AG04449 (cell line): Measurements from ENCODE around the gene BRIX1.
"Not testable (repeated sequence)": the region's sequence is repeated elsewhere in the genome, so short reads cannot be mapped to it uniquely, and the experiment has no call there.

Experiments used
- CTCF ChIA-PET: fragments of 350-600 bp; formaldehyde crosslinking; extraction: SDS; loops from one replicate; lab custom pipeline; 2021; ENCODE audit warnings: antibody characterized with exemption; lab: Yijun Ruan, JAX
- POLR2A ChIA-PET: fragments of 400-600, 350-600 bp; formaldehyde crosslinking; extraction: SDS; loops from one replicate; lab custom pipeline; 2020; ENCODE audit warnings: antibody characterized with exemption, inconsistent platforms; lab: Yijun Ruan, JAX
- DNase-seq: peaks from one replicate; pipeline ENCODE4 v3.0.0-alpha.2; 2010; ENCODE audit warnings: low read depth, low spot score
- H3K4me3 ChIP-seq: 2 replicates; pipeline ENCODE4 v1.5.1; 2011; ENCODE audit warnings: low read depth, mild to moderate bottlenecking, control low read depth, low read length
- TF ChIP-seq, protein P1 (sequence below): IDR thresholded peaks from one replicate; pipeline ENCODE4 v1.5.1; 2011; ENCODE audit warnings: mild to moderate bottlenecking, moderate library complexity, low read length, control low read depth, inconsistent platforms; ENCODE audit not compliant: insufficient read depth; ENCODE audit errors: missing control alignments

Gene BRIX1

DNA sequence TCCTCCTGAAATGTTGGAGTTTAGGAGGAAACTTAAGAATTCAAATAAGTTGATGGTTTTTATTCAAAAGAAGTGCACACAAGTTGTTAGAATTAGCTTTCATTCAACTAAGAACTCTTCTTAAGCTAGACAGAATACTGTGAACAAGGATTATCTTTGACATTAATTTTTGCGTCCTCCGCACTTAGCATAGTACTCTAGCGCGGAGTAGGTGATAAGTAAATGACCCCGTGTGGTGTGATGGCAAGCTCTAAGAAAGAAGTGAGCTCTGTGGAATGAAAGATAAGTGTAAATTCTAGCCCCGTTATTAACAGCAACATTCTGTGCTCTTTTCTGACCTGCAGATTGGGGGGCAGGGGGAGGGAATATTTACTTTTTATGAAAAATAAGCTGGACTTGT lies 1.0 kb downstream of the BRIX1 start:
- DNase-seq = no peak
- TF ChIP-seq, protein P1, sequence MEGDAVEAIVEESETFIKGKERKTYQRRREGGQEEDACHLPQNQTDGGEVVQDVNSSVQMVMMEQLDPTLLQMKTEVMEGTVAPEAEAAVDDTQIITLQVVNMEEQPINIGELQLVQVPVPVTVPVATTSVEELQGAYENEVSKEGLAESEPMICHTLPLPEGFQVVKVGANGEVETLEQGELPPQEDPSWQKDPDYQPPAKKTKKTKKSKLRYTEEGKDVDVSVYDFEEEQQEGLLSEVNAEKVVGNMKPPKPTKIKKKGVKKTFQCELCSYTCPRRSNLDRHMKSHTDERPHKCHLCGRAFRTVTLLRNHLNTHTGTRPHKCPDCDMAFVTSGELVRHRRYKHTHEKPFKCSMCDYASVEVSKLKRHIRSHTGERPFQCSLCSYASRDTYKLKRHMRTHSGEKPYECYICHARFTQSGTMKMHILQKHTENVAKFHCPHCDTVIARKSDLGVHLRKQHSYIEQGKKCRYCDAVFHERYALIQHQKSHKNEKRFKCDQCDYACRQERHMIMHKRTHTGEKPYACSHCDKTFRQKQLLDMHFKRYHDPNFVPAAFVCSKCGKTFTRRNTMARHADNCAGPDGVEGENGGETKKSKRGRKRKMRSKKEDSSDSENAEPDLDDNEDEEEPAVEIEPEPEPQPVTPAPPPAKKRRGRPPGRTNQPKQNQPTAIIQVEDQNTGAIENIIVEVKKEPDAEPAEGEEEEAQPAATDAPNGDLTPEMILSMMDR = no peak
- POLR2A ChIA-PET = interaction anchor here (2.7 kb wide), 1 partner anchor 12 kb away, joined by 14 read pairs; the partner anchor contains the start of gene DNAJC21
- CTCF ChIA-PET = interaction anchor here (1.1 to 4.4 kb wide), 8 partner anchors 10 to 442 kb away, joined by 3 to 18 read pairs (median 7); partner anchors contain the start of gene DNAJC21
- H3K4me3 ChIP-seq = peak overlapping the region; percentile 93

DNA sequence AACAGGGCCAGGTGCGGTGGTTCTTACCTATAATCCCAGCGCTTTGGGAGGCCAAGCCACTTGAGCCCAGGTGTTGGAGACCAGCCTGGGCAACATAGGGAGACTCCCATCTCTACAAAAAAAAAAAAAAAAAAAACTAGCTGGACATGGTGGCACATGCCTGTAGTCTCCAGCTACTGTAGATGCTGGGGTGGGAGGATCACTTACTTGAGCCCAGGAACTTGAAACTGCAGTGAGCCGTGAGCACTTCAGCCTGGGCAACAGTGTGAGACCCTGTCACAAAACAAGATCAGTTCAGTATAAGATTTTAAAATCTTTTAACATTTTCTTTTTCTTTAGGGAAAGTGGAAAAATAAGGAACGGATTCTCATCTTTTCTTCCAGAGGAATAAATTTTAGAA lies 2.5 kb downstream of the BRIX1 start:
- TF ChIP-seq, protein P1 = no peak
- DNase-seq = no peak
- ChIA-PET POLR2A (interaction anchor here (0.6 kb wide), 1 partner anchor 85 kb away, joined by 3 read pairs; no protein-coding TSS in a partner anchor), CTCF (interaction anchor here (1.5 to 4.4 kb wide), 4 partner anchors 11 to 442 kb away, joined by 6 to 15 read pairs (median 10); partner anchors contain the start of gene DNAJC21)
- H3K4me3 ChIP-seq = no peak overlapping the region

DNA sequence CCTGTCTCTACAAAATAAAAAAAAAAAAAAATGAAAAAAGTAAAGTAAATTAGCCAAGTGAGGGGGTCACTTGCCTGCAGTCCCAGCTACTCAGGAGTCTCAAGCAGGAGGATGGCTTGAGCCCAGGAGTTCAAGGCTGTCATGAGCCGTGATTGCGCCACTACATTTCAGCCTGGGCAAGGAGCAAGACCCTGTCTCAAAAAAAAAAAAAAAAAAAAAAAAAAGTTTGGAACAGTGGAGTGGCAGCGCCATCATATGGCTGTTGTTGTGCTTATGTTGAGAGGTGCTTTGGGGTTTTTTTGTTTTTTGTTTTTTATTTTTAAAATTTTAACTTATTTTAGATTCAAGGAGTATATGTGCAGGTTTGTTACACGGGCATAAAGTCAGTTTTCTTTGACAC lies 3.6 kb downstream of the BRIX1 start:
- H3K4me3 ChIP-seq = no peak overlapping the region
- DNase-seq = no peak
- TF ChIP-seq, protein P1 = no peak
- ChIA-PET POLR2A (no interaction called here), CTCF (interaction anchor here (1.5 to 4.4 kb wide), 3 partner anchors 10 to 444 kb away, joined by 7 to 15 read pairs (median 8); partner anchors contain the start of gene DNAJC21)

DNA sequence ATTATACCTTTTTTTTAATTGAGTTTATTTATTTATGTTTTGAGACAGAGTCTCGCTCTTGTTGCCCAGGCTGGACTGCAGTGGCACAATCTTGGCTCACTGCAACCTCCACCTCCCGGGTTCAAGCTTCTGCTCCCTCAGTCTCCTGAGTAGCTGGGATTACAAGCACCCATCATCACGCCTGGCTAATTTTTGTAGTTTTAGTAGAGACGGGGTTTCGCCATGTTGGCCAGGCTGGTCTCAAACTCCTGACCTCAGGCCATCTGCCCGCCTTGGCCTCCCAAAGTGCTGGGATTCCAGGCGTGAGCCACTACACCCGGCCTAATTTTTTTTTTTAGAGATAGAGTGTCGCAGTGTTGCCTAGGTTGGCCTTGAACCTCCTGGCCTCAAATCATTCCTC lies 7.7 kb downstream of the BRIX1 start:
- POLR2A ChIA-PET = interaction anchor here (1.5 kb wide), 1 partner anchor 8 kb away, joined by 11 read pairs; the partner anchor contains the start of genes BRIX1 and RAD1
- CTCF ChIA-PET = interaction anchor here (0.6 to 1.3 kb wide), 3 partner anchors 25 to 441 kb away, joined by 3 to 4 read pairs (median 3); no protein-coding TSS in a partner anchor
- H3K4me3 ChIP-seq, DNase-seq: not testable (repeated sequence)

DNA sequence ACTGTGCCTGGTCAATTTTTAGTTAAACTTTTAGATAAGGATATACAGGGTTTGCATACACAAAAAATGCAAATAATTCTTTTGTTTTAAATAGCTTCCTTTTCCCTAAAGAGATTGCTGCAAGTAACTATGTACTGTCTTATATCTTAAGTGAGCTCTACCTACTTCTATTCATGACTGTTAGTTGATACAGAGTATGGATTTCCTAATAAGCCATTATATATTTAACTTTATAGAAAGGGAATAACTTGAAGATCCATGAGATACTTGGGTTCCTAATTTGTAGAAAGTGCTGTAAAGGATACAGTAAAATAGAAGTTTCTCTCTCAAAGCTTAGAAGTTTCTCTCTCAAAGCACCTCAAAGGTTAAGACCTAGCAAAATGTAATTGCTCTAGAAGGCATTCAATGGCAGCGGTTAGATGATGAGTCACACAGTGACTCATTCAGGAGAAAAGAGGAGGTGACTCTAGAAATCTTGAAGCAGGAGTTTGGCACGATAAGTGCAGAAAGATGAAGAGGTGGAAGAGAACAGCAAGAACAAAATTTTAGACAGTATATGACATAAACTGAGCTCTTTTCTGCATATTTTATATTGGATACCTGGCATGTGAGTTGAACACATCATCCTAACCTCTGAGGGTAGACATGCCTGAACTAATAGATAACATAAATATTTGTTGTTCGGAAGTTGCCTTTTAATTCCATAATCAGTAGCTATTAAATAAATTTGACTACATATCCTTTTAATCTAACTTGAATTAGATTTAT lies 8.4 kb downstream of the BRIX1 start:
- TF ChIP-seq, protein P1 = no peak
- no peak for DNase-seq
- H3K4me3 ChIP-seq = no peak overlapping the region
- POLR2A ChIA-PET = interaction anchor here (0.6 to 1.5 kb wide), 2 partner anchors 9 to 23 kb away, joined by 3 to 11 read pairs; partner anchors contain the start of genes BRIX1 and RAD1
- CTCF ChIA-PET = interaction anchor here (0.6 to 1.3 kb wide), 6 partner anchors 26 to 448 kb away, joined by 3 to 5 read pairs (median 3); no protein-coding TSS in a partner anchor

DNA sequence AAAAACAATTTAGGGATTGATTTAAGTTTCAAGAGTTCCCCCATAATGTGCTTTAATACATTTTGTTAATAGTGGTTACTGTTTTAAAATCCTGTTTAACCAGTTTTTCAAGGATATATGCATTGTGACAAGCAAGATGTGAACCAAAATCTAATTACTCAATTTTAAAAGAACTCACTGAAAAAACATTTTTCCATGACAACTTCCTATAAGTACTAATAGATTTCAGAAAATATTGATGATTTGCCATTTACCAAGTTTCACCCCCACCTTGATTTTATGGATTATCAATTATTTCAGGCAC lies 8.9 kb downstream of the BRIX1 start:
- TF ChIP-seq, protein P1 = no peak
- ChIA-PET POLR2A (interaction anchor here (1.5 kb wide), 1 partner anchor 9 kb away, joined by 11 read pairs; the partner anchor contains the start of genes BRIX1 and RAD1), CTCF (interaction anchor here (1.1 to 1.3 kb wide), 3 partner anchors 26 to 448 kb away, joined by 3 to 5 read pairs (median 4); no protein-coding TSS in a partner anchor)
- no peak overlapping the region for H3K4me3 ChIP-seq
- no peak for DNase-seq
